ENCODE data around the gene FRMD4A. TPM values are rescaled to one million over a fixed set of nuclear protein-coding genes. Genes with fewer than 3 reads are reported as not detected.

Gene FRMD4A
- total and polyA plus RNA-seq, 10 of the 15 experiments (the other 5 are each of a cell fraction or from before 2014, with no cell fraction given) = 17.8 to 75.2 (median 39.1) TPM

GRCh38 chr10:13857451-13857850 is 473.3 kb downstream of the FRMD4A start (continued):
- TF ChIP-seq, protein P1, sequence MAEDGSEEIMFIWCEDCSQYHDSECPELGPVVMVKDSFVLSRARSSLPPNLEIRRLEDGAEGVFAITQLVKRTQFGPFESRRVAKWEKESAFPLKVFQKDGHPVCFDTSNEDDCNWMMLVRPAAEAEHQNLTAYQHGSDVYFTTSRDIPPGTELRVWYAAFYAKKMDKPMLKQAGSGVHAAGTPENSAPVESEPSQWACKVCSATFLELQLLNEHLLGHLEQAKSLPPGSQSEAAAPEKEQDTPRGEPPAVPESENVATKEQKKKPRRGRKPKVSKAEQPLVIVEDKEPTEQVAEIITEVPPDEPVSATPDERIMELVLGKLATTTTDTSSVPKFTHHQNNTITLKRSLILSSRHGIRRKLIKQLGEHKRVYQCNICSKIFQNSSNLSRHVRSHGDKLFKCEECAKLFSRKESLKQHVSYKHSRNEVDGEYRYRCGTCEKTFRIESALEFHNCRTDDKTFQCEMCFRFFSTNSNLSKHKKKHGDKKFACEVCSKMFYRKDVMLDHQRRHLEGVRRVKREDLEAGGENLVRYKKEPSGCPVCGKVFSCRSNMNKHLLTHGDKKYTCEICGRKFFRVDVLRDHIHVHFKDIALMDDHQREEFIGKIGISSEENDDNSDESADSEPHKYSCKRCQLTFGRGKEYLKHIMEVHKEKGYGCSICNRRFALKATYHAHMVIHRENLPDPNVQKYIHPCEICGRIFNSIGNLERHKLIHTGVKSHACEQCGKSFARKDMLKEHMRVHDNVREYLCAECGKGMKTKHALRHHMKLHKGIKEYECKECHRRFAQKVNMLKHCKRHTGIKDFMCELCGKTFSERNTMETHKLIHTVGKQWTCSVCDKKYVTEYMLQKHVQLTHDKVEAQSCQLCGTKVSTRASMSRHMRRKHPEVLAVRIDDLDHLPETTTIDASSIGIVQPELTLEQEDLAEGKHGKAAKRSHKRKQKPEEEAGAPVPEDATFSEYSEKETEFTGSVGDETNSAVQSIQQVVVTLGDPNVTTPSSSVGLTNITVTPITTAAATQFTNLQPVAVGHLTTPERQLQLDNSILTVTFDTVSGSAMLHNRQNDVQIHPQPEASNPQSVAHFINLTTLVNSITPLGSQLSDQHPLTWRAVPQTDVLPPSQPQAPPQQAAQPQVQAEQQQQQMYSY (CRISPR knock-in tag; IDR thresholded peaks at IDR 0.05) = no peak

DNA sequence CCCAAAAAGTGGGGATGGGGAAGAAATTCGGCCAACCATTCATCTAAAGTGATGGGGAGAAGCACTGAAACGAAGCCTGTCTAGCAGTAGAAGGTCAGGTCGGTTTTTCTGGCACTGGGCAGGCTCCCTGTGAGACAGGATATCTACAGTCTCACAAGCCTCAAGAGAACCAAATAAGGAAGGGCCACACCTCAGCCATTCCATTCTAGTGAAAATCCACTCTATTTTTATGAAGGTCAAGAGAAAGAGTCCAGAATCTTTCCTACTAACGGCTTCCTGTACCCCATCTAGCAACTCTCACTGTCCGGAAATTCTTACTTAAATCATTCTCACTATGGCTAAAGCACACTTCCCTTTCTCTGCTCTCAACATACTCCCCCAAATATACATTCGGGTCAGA is 476.9 kb downstream of the FRMD4A start:
- POLR2A ChIA-PET = no interaction called here
- no TSS peak for BruUV-seq (replicated peaks)
- no peak for DNase-seq (ENCODE audit: low read depth, low spot score)

More for the DNA sequence above, 476.9 kb downstream of the FRMD4A start:
- no peak overlapping the region for H2AFZ ChIP-seq (ENCODE audit: control insufficient read depth, low read depth, low read length)
- H4K20me1 ChIP-seq (ENCODE audit: control insufficient read depth, insufficient read depth) = no peaks in the 10 kb centered on the region
- no peak overlapping the region for H3K27ac ChIP-seq (ENCODE audit: control insufficient read depth, insufficient read depth)
- WGBS (ENCODE audit: insufficient coverage, insufficient replicate concordance, low lambda C conversion rate, missing lambda C conversion rate) = 16% methylated on average over 6 of the region's 6 CpGs
- TF ChIP-seq SPI1 (IDR thresholded peaks at IDR 0.05; ENCODE audit: borderline replicate concordance, insufficient read depth, low read depth, low read length) (peak; percentile 16; the same call in 1 of the 2 replicates), NFIC (IDR thresholded peaks at IDR 0.05; ENCODE audit: low read depth, low read length) (no peak), WRNIP1 (IDR thresholded peaks at IDR 0.05; ENCODE audit: borderline replicate concordance, low read depth, low read length) (no peak), FOXM1 (IDR thresholded peaks at IDR 0.05; ENCODE audit: low read depth, low read length) (no peak), KDM1A (IDR thresholded peaks at IDR 0.05; ENCODE audit: borderline replicate concordance) (no peak)
- in situ Hi-C loops (cut with MboI) = no loop called here
- peaks cover 5% of the 10 kb centered on the region; the same call in 1 of the 2 replicates for H3K4me1 ChIP-seq (ENCODE audit: control insufficient read depth, insufficient read depth, low read length)
- FAIRE-seq (no peak), ATAC-seq (no peak)
- no peak overlapping the region for H3K4me2 ChIP-seq (ENCODE audit: control insufficient read depth, insufficient read depth)
- no peaks in the 10 kb centered on the region for H3K27me3 ChIP-seq (replicated peaks in 1 of 2; ENCODE audit: control insufficient read depth in 2 of 2, insufficient read depth in 2 of 2, low read length in 1 of 2)
- no peak overlapping the region for H3K4me3 ChIP-seq
- ChIA-PET RAD21 (ENCODE audit: unreplicated experiment) (no interaction called here), SMC1A (ENCODE audit: uncharacterized antibody, unreplicated experiment) (interaction anchor here (1.0 to 1.3 kb wide), 2 partner anchors 16 to 23 kb away, joined by 3 to 4 read pairs; no protein-coding TSS in a partner anchor), CTCF (interaction anchor here (0.6 kb wide), 1 partner anchor 541 kb away, joined by 3 read pairs; no protein-coding TSS in a partner anchor)
- no peaks in the 10 kb centered on the region for H3K79me2 ChIP-seq (ENCODE audit: control insufficient read depth, insufficient read depth, low read length)
- H3K9me3 ChIP-seq (replicated peaks; ENCODE audit: control insufficient read depth, insufficient read depth, low read length) = no peaks in the 10 kb centered on the region; the same call in 2 of the 3 replicates
- no peak overlapping the region for H3K9ac ChIP-seq (ENCODE audit: control insufficient read depth, insufficient read depth, low read length)
- H3K36me3 ChIP-seq (ENCODE audit: control insufficient read depth in 2 of 2, insufficient read depth in 2 of 2, low read length in 1 of 2) = no peaks in the 10 kb centered on the region
- intact Hi-C loops (cut with micrococcal nuclease; ENCODE audit: unreplicated experiment) = no loop called here

Data from GM12878 (cell line).